Smooth muscle cell (in vitro differentiated cells): ENCODE measurements around the gene ABHD12. TPM values are rescaled to one million over a fixed set of nuclear protein-coding genes. Genes with fewer than 3 reads are reported as not detected.

Experiments
- DNase-seq: peaks from one replicate; lab custom pipeline; 2025; ENCODE audit not compliant: unreplicated experiment; lab: John Stamatoyannopoulos, UW
- H2AFZ ChIP-seq: fragments of 200-600 bp; sonication (generic); 2 replicates; pipeline ENCODE4 v1.6.0; 2016; ENCODE audit warnings: antibody characterized with exemption, low read depth, mild to moderate bottlenecking
- H3F3A ChIP-seq: fragments of 200-600 bp; sonication (generic); 2 replicates; pipeline ENCODE4 v1.6.0; 2017; ENCODE audit warnings: antibody characterized with exemption, low read depth
- H3K27ac ChIP-seq: fragments of 200-600 bp; sonication (generic); 2 replicates; pipeline ENCODE4 v1.5.1; 2016; ENCODE audit warnings: low read depth, mild to moderate bottlenecking
- H3K27me3 ChIP-seq: fragments of 200-600 bp; sonication (generic); 2 replicates; pipeline ENCODE4 v1.6.1; 2016; ENCODE audit warnings: low read depth, mild to moderate bottlenecking
- H3K36me3 ChIP-seq: fragments of 200-600 bp; sonication (generic); 2 replicates; pipeline ENCODE4 v1.5.1; 2016; ENCODE audit warnings: low read depth
- H3K4me1 ChIP-seq: fragments of 200-600 bp; sonication (generic); 2 replicates; pipeline ENCODE4 v1.5.1; 2016; ENCODE audit warnings: low read depth
- H3K4me2 ChIP-seq: fragments of 200-600 bp; sonication (generic); 2 replicates; pipeline ENCODE4 v1.6.0; 2016; ENCODE audit warnings: mild to moderate bottlenecking
- H3K4me3 ChIP-seq: fragments of 200-600 bp; sonication (generic); 2 replicates; pipeline ENCODE4 v1.5.1; 2016; ENCODE audit warnings: mild to moderate bottlenecking
- H3K79me2 ChIP-seq: fragments of 200-600 bp; sonication (generic); 2 replicates; pipeline ENCODE4 v1.6.0; 2016; ENCODE audit warnings: low read depth, mild to moderate bottlenecking
- H3K9ac ChIP-seq: fragments of 200-600 bp; sonication (generic); 2 replicates; pipeline ENCODE4 v1.6.0; 2016; ENCODE audit warnings: low read depth
- H3K9me3 ChIP-seq: fragments of 200-600 bp; sonication (generic); replicated peaks from 2 replicates; pipeline ENCODE4 v1.5.1; 2016; ENCODE audit warnings: low read depth
- H4K20me1 ChIP-seq: fragments of 200-600 bp; sonication (generic); 2 replicates; pipeline ENCODE4 v1.6.0; 2016; ENCODE audit warnings: low read depth
- CTCF ChIP-seq: fragments of 200-600 bp; sonication (generic); IDR thresholded peaks from 2 replicates; pipeline ENCODE4 v1.5.1; 2017; ENCODE audit warnings: borderline replicate concordance, mild to moderate bottlenecking, antibody characterized with exemption; ENCODE audit not compliant: insufficient read depth, poor library complexity, severe bottlenecking
- WGBS: methylation state at CpG from one replicate; pipeline ENCODE4 v1.1.7; 2016; ENCODE audit warnings: low lambda C conversion rate; 5-methylcytosine and 5-hydroxymethylcytosine counted together
- polyA plus RNA-seq: library from polyadenylated mRNA; unstranded; fragments of >200 nt; fragmentation: Nextera tagmentation; extraction: Ambion mirVana; gene quantifications from 2 replicates; pipeline ENCODE4 v1.2.1, GENCODE V29; 2016
- total RNA-seq: library from RNA; depleted of rRNA; stranded (reverse); fragments of >200 nt; gene quantifications from 2 replicates; pipeline ENCODE4 v1.2.3, GENCODE V29; 2014

Gene ABHD12
- total and polyA plus RNA-seq, 2 experiments from 2014 or later = 18.5 to 41.8 TPM

- no peak for DNase-seq
- Histone ChIP-seq H3K36me3 (no peaks in the 10 kb centered on the region), H4K20me1 (no peaks in the 10 kb centered on the region), H3K9me3 (no peaks in the 10 kb centered on the region), H3K27ac (peak overlapping the region; percentile 89), H3K9ac (peak overlapping the region; percentile 69), H3K27me3 (no peaks in the 10 kb centered on the region), H3K4me2 (no peak overlapping the region), H3F3A (no peaks in the 10 kb centered on the region), H3K4me3 (no peak overlapping the region), H3K79me2 (no peaks in the 10 kb centered on the region), H2AFZ (no peak overlapping the region), H3K4me1 (peaks cover 3% of the 10 kb centered on the region)
- TF ChIP-seq CTCF = no peak
- 84% methylated on average over 17 of the region's 17 CpGs for WGBS
Measured at GRCh38 chr20:25308671-25309394, 81.8 kb downstream of the ABHD12 start.

GRCh38 chr20:25308083-25308491, 82.5 kb downstream of the ABHD12 start:
- no peak overlapping the region for H3K9ac ChIP-seq

GRCh38 chr20:25306991-25307903, 83.4 kb downstream of the ABHD12 start:
- DNase-seq = no peak
- WGBS = 95% methylated on average over 10 of the region's 10 CpGs
- Histone ChIP-seq H3K79me2 (no peaks in the 10 kb centered on the region), H3K4me1 (peaks cover 3% of the 10 kb centered on the region), H3K9ac (no peak overlapping the region), H3K27me3 (no peaks in the 10 kb centered on the region), H3K27ac (no peak overlapping the region), H3F3A (no peaks in the 10 kb centered on the region), H2AFZ (no peak overlapping the region), H3K4me2 (no peak overlapping the region), H3K9me3 (no peaks in the 10 kb centered on the region), H3K4me3 (no peak overlapping the region), H4K20me1 (no peaks in the 10 kb centered on the region), H3K36me3 (no peaks in the 10 kb centered on the region)
- TF ChIP-seq CTCF = no peak

More at GRCh38 chr20:25308083-25308491, 82.5 kb downstream of the ABHD12 start:
- no peaks in the 10 kb centered on the region for H3K36me3 ChIP-seq
- no peaks in the 10 kb centered on the region for H3K27me3 ChIP-seq
- no peak overlapping the region for H2AFZ ChIP-seq
- no peaks in the 10 kb centered on the region for H3F3A ChIP-seq
- H3K27ac ChIP-seq = no peak overlapping the region
- WGBS = 93% methylated on average over 13 of the region's 13 CpGs
- H4K20me1 ChIP-seq = no peaks in the 10 kb centered on the region
- peaks cover 3% of the 10 kb centered on the region for H3K4me1 ChIP-seq
- H3K9me3 ChIP-seq = no peaks in the 10 kb centered on the region
- no peaks in the 10 kb centered on the region for H3K79me2 ChIP-seq
- no peak for DNase-seq
- H3K4me2 ChIP-seq = no peak overlapping the region
- no peak for TF ChIP-seq CTCF
- H3K4me3 ChIP-seq = no peak overlapping the region
